IgD-negative memory B cell (primary cell): ENCODE data around the gene GPATCH8. TPM values are rescaled to one million over a fixed set of nuclear protein-coding genes. Genes with fewer than 3 reads are reported as not detected.
"Not testable (repeated sequence)": the region's sequence is repeated elsewhere in the genome, so short reads cannot be mapped to it uniquely, and the experiment has no call there.

ENCODE experiments used
- H3K27ac Mint-ChIP-seq, 3 donors: one replicate each; pipeline ENCODE4 v1.8.0; 2020 to 2022; ENCODE audit warnings: mild to moderate bottlenecking in 3 of 3, mixed read lengths in 3 of 3, moderate library complexity in 1 of 3
- H3K27me3 Mint-ChIP-seq: one replicate; pipeline ENCODE4 v1.8.0; 2021; ENCODE audit warnings: mixed read lengths
- H3K36me3 Mint-ChIP-seq: one replicate; pipeline ENCODE4 v1.8.0; 2020; ENCODE audit warnings: mild to moderate bottlenecking, mixed read lengths
- H3K4me1 Mint-ChIP-seq, 3 donors: one replicate each; pipeline ENCODE4 v1.8.0; 2020 to 2022; ENCODE audit warnings: mixed read lengths in 3 of 3, mild to moderate bottlenecking in 1 of 3
- H3K4me3 Mint-ChIP-seq, 4 donors: one replicate each; pipeline ENCODE4 v1.8.0; 2020 to 2022; ENCODE audit warnings: mild to moderate bottlenecking in 4 of 4, mixed read lengths in 4 of 4, moderate library complexity in 3 of 4
- H3K9me3 Mint-ChIP-seq, 3 donors: one replicate each; pipeline ENCODE4 v1.8.0; 2020 to 2021; ENCODE audit warnings: mixed read lengths in 3 of 3, mild to moderate bottlenecking in 1 of 3
- polyA plus RNA-seq: library from polyadenylated mRNA; unstranded; fragments of 300-500 nt; fragmentation: Illumina TruSeq; gene quantifications from one replicate; pipeline ENCODE4 v1.2.3, GENCODE V29; 2021

Gene GPATCH8
- polyA plus RNA-seq, 1 donor from 2014 or later: 66.3 TPM

GRCh38 chr17:44400226-44400847, 102.9 kb downstream of the GPATCH8 start:
- Mint-ChIP-seq H3K27ac (peak overlapping the region in 1 of 3 donors; percentile 48), H3K4me1 (peaks cover 8 to 11% (median 10%) of the 10 kb centered on the region in 3 donors), H3K9me3 (no peaks in the 10 kb centered on the region), H3K4me3 (no peak overlapping the region), H3K36me3 (peaks cover 8% of the 10 kb centered on the region), H3K27me3 (no peaks in the 10 kb centered on the region)

GRCh38 chr17:44398692-44399691, 104.2 kb downstream of the GPATCH8 start:
- Mint-ChIP-seq H3K27me3 (no peaks in the 10 kb centered on the region), H3K36me3 (peaks cover 8% of the 10 kb centered on the region), H3K4me1 (peaks cover 8 to 11% (median 10%) of the 10 kb centered on the region in 3 donors), H3K4me3 (no peak overlapping the region), H3K27ac (peak overlapping the region in 2 of 3 donors; percentile 48 to 57), H3K9me3 (no peaks in the 10 kb centered on the region)

GRCh38 chr17:44397479-44398440, 105.4 kb downstream of the GPATCH8 start:
- H3K27me3 Mint-ChIP-seq: no peaks in the 10 kb centered on the region
- no peaks in the 10 kb centered on the region for H3K9me3 Mint-ChIP-seq
- H3K36me3 Mint-ChIP-seq: peaks cover 8% of the 10 kb centered on the region
- peaks cover 3 to 10% (median 6%) of the 10 kb centered on the region in 3 donors for H3K4me1 Mint-ChIP-seq
- no peak overlapping the region for H3K4me3 Mint-ChIP-seq
- peak overlapping the region in 1 of 3 donors; percentile 57 for H3K27ac Mint-ChIP-seq

- Mint-ChIP-seq H3K36me3 (peaks cover 5% of the 10 kb centered on the region), H3K4me1 (peaks cover 0 to 5% (median 0%) of the 10 kb centered on the region in 3 donors), H3K27me3 (no peaks in the 10 kb centered on the region), H3K4me3 (no peak overlapping the region), H3K9me3 (no peaks in the 10 kb centered on the region), H3K27ac (no peak overlapping the region)
These were observed 106.3 kb downstream of the GPATCH8 start for GRCh38 chr17:44396946-44397345.

- no peak overlapping the region for H3K27ac Mint-ChIP-seq
- no peak overlapping the region for H3K4me3 Mint-ChIP-seq
- H3K27me3 Mint-ChIP-seq: no peaks in the 10 kb centered on the region
- peaks cover 0 to 2% (median 0%) of the 10 kb centered on the region in 3 donors for H3K9me3 Mint-ChIP-seq
- peaks cover 5% of the 10 kb centered on the region for H3K36me3 Mint-ChIP-seq
- H3K4me1 Mint-ChIP-seq: no peaks in the 10 kb centered on the region
These were observed 108.4 kb downstream of the GPATCH8 start for GRCh38 chr17:44394833-44395232.

- not testable (repeated sequence) for H3K27ac Mint-ChIP-seq, H3K9me3 Mint-ChIP-seq, H3K4me3 Mint-ChIP-seq, H3K36me3 Mint-ChIP-seq, H3K4me1 Mint-ChIP-seq, H3K27me3 Mint-ChIP-seq
These were observed 109.1 kb downstream of the GPATCH8 start for GRCh38 chr17:44394112-44394511.

- H3K4me3 Mint-ChIP-seq: no peak overlapping the region
- H3K27ac Mint-ChIP-seq: peak overlapping the region in 1 of 3 donors; percentile 42
- H3K4me1 Mint-ChIP-seq: peaks cover 0 to 4% (median 0%) of the 10 kb centered on the region in 3 donors
- H3K27me3 Mint-ChIP-seq: peaks cover 6% of the 10 kb centered on the region
- H3K9me3 Mint-ChIP-seq: peaks cover 0 to 2% (median 0%) of the 10 kb centered on the region in 3 donors
- no peaks in the 10 kb centered on the region for H3K36me3 Mint-ChIP-seq
These were observed 112.8 kb downstream of the GPATCH8 start for GRCh38 chr17:44390250-44390870.

GRCh38 chr17:44389723-44390202, 113.4 kb downstream of the GPATCH8 start:
- no peaks in the 10 kb centered on the region for H3K36me3 Mint-ChIP-seq
- peaks cover 0 to 4% (median 2%) of the 10 kb centered on the region in 3 donors for H3K4me1 Mint-ChIP-seq
- H3K27me3 Mint-ChIP-seq: peaks cover 8% of the 10 kb centered on the region
- no peak overlapping the region for H3K4me3 Mint-ChIP-seq
- peak overlapping the region in 1 of 3 donors; percentile 10 for H3K27ac Mint-ChIP-seq
- H3K9me3 Mint-ChIP-seq: peaks cover 0 to 2% (median 0%) of the 10 kb centered on the region in 3 donors

- Mint-ChIP-seq H3K27me3 (peaks cover 8% of the 10 kb centered on the region), H3K4me3 (no peak within 1 kb of the TSS), H3K4me1 (peaks cover 0 to 4% (median 2%) of the 10 kb centered on the region in 3 donors), H3K36me3 (no peaks in the 10 kb centered on the region), H3K9me3 (peaks cover 0 to 2% (median 0%) of the 10 kb centered on the region in 3 donors), H3K27ac (peak within 1 kb of the TSS in 2 of 3 donors; percentile 10 to 42)
These were observed 113.9 kb downstream of the GPATCH8 start, which contains the start of gene ITGA2B for GRCh38 chr17:44389281-44389680. Gene ITGA2B, minus strand, starts transcription at chr17:44389649. Its CDS starts 176 bp downstream, at chr17:44389473.

- peaks cover 0 to 4% (median 2%) of the 10 kb centered on the region in 3 donors for H3K4me1 Mint-ChIP-seq
- H3K27me3 Mint-ChIP-seq: peaks cover 10% of the 10 kb centered on the region
- peaks cover 0 to 2% (median 0%) of the 10 kb centered on the region in 3 donors for H3K9me3 Mint-ChIP-seq
- peak overlapping the region in 1 of 3 donors; percentile 40 for H3K27ac Mint-ChIP-seq
- H3K36me3 Mint-ChIP-seq: no peaks in the 10 kb centered on the region
- peak overlapping the region in 1 of 4 donors; percentile 41 for H3K4me3 Mint-ChIP-seq
These were observed 115.4 kb downstream of the GPATCH8 start for GRCh38 chr17:44387804-44388203.

GRCh38 chr17:44386182-44386525, 117.1 kb downstream of the GPATCH8 start:
- peaks cover 10% of the 10 kb centered on the region for H3K27me3 Mint-ChIP-seq
- peaks cover 0 to 4% (median 2%) of the 10 kb centered on the region in 3 donors for H3K4me1 Mint-ChIP-seq
- no peaks in the 10 kb centered on the region for H3K36me3 Mint-ChIP-seq
- no peak overlapping the region for H3K27ac Mint-ChIP-seq
- peak overlapping the region in 3 of 4 donors; percentile 58 to 90 (median 65) for H3K4me3 Mint-ChIP-seq
- H3K9me3 Mint-ChIP-seq: peaks cover 0 to 2% (median 0%) of the 10 kb centered on the region in 3 donors

- no peaks in the 10 kb centered on the region for H3K36me3 Mint-ChIP-seq
- H3K4me3 Mint-ChIP-seq: peak overlapping the region; percentile 25 to 90 (median 78)
- peaks cover 10% of the 10 kb centered on the region for H3K27me3 Mint-ChIP-seq
- H3K4me1 Mint-ChIP-seq: peaks cover 0 to 4% (median 2%) of the 10 kb centered on the region in 3 donors
- peaks cover 0 to 2% (median 0%) of the 10 kb centered on the region in 3 donors for H3K9me3 Mint-ChIP-seq
- H3K27ac Mint-ChIP-seq: no peak overlapping the region
These were observed 117.7 kb downstream of the GPATCH8 start for GRCh38 chr17:44385287-44386181.

GRCh38 chr17:44384823-44385286, 118.4 kb downstream of the GPATCH8 start:
- Mint-ChIP-seq H3K27me3 (peaks cover 10% of the 10 kb centered on the region), H3K4me1 (peaks cover 0 to 4% (median 2%) of the 10 kb centered on the region in 3 donors), H3K4me3 (peak overlapping the region; percentile 25 to 90 (median 78)), H3K36me3 (no peaks in the 10 kb centered on the region), H3K27ac (no peak overlapping the region), H3K9me3 (no peaks in the 10 kb centered on the region)
